DMS114 treated with DMSO at 0.1 percent for 48 hours (cell line): ENCODE results near the gene KNDC1.

Source experiments
- DNase-seq: peaks from one replicate; lab custom pipeline; 2025; ENCODE audit not compliant: unreplicated experiment; lab: John Stamatoyannopoulos, UW

KNDC1 gene

DNA sequence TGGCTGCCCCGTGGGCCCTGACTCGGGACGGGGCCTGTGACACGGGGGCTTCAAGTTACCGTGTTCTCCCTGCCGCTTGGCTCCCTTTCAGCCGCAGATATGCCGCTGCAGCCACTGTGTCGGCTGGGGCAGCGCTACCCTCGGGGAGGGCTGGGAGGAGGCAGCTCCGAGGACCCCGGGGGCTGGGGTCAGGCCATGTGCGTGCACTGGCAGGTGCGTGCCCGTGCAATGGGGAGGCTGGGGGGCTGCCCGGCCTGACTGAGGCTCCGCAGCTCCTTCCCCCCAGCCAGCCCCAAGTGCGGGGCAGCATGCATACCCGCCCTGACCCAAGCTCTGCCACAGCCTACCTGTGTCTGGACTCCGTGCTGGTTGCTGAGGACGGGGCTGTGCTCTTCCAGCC is 29.2 kb downstream of the KNDC1 start:
- no peak for DNase-seq

DNA sequence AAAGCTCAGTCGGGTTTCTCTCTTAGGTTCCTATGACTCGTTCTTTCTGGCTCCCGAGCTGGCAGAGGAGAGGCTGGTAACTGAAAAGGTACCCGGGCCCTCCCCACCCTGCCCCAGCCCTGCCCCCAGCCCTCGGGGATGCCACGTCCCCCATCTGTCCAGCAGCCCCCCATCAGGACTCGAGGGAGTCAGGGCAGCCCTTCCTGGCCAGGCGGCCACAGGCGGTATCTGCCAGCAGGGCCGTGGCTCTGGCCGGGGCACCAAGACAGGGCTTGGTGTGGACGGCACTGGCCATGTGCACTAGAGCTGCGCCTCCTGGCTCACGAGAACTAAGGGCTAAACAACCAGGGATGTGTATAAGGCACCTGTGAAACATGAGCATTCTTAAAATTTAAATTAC is 29.7 kb downstream of the KNDC1 start:
- no peak for DNase-seq

DNA sequence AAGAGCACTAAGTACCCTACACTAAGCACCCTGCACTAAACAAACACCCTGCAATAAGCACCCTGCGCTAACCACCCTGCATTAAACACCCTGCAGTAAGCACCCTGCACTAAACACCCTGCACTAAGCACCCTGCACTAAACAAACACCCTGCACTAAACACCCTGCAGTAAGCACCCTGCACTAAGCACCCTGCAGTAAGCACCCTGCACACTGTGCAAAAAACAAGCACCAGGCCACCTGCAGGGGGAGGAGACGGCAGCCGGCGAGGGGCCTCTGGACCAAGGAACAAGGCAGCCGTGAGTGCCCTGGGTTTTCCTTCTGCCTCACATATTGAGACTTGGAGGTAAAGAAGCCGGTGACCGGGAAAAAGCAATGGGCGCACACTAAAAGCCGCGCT is 30.2 kb downstream of the KNDC1 start:
- DNase-seq, result no peak

DNA sequence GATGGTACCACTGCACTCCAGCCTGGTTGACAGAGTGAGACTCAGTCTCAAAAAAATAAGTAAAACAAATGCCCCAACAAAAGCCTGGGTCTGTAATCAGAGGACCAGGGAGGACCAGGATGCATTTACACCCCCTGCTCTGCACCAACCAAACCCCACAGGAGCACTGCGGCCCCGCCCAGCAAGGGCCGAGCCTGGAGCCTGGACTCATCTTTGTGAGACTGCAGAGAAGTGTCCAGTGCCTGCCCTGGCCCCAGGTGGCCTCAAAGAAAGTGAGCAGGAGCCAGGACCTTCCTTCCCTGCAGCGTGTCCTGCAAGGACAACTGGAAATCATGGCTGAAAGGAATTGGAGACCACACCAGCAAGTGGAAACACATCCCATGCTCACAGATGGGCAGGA is 31.6 kb downstream of the KNDC1 start:
- DNase-seq, result no peak

DNA sequence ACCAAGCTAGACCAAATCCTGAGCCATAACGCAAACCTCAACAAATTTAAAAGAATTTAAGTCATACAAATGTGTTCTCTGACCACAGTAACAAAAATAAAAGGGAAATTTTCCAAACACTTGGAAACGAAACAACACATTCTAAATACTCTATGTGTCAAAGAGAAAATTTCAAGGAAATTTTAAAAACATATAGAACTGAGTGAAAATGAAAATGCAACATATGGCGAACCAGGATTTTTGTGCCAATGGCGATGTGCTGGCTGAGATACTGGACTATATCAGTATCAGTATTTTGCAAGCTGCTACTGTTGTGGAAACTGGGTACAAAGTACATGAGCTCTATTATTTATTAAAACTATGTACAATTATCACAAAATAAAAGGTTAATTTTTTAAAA is 34.1 kb downstream of the KNDC1 start:
- DNase-seq, result no peak

DNA sequence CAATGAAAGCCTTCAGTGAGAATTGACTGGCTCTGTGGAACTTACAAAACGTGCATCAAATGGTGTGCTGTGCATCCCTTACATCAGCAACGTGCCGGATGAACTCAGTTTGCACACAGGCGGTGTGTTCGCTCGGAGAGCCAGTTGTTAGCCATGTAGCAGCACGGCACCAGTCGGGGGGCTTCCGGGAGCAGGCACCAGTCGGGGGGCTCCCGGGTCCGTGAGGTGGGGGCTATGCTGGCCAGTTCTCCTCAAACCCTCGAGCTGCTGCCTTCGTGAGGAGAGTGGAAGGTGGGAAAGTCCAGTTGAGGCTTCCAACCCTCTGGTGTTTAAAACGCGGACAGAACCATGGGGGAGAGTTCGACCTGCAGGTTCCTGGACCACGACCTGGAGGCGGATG is 35.1 kb downstream of the KNDC1 start:
- no peak for DNase-seq

DNA sequence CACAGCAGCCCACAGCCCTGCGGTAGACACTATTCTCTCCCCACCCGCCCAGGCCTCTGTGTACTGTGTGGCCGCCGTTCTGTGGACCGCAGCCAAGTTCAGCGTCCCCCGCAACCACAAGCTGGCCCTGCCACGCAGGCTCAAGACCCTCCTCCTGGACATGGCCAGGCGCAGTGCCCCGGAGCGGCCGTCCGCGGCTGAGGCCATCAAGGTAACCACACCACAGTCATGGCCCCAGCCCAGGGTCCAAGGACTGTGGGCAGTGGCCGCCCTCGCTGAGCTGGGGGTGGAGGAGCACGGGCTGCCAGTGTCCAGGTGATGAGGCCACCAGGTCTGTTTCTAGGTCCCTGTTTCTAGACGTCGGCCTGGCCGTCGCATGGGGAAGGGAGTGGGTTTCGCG is 35.6 kb downstream of the KNDC1 start:
- DNase-seq, result no peak

DNA sequence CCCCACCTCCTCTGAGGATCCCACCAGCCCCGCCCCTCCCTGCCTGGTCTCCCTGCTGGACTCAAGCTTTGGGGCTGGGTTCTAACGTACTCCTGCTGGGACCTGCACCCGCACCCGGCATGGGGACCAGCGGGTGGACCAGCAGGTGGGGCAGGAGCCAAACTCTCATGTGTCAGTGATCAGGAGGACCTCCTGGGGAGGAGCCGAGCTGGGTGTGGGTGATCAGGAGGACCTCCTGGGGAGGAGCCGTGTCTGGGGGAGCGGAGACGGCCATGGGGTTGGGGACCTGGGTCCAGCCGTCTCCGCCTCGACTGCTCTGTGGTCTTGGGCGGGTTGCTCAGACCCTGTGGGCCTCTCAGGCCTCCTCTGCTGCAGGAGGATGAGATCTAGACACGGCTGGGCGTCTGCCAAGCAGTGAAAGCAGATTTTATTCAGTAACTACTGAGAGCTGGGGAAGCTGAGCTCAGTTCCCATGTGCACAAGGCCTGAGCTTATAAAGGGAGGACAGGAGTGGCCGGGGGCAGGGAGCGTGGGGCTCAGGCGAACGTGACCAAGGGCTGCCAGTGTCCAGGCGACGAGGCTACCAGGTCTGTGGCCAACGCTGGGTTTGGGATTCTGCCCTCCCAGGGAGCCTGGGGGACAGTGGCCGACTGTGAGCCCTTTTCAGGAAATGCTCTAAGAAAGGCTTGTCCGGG is 36.3 kb downstream of the KNDC1 start:
- no peak for DNase-seq

DNA sequence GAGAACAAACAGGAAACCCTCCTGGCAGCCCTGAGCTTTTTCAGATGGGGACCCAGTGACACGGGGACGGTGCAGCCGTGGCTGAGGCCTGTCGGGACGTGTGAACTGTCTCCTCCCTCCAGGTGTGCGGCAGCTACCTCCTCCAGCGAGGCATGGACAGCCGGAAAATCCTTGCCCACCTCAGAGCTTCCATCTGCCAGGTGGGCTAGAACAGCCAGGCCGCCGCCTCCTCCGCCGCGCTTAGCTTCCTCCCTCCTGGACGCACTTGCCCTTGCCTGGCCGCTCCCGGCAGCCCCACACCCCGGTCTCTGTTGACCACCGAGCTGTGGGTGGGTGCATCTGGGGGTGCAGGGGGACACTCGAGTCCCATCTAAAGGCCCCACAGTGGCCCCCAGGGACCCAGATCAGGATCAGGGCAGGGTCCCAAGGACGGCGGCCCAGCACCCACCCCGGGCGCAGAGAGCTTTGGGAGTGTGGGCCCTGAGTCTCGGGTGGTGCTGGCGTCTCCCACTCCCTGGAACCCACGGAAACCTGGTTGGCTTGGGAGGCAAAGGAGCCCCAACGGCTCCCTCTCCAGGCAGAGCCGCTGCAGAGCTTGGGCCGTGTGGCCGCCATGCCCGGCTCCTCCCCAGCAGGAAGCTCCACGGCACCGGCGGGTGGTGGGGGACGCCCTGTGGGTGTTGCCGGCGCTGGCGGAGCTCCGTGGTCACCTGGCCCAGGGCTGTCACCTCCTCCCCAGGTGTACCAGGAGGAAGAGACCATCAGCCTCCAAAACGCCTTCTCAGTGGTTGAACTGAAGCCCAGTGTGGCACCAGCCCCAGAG is 37.1 kb downstream of the KNDC1 start:
- DNase-seq, result no peak

DNA sequence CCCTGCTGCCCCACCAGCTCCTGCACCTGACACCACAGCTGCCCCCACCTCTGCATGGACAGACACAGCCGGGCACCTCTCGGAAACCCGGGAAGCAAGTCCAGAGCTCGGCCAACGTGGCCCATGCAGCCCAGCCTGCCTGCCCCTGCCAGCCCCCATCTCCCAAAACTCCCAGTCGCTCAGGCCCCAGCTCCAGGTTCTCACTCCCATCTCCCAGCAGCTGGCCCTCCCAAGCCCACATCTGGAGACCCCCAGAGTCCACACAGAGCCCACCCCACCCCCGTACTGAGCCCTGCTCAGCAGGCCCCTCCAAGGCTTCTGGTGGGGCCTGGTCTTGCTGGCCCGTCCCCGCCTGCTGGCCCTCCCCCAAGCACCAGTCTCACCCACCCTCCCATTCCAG is 37.8 kb downstream of the KNDC1 start:
- DNase-seq, result no peak

DNA sequence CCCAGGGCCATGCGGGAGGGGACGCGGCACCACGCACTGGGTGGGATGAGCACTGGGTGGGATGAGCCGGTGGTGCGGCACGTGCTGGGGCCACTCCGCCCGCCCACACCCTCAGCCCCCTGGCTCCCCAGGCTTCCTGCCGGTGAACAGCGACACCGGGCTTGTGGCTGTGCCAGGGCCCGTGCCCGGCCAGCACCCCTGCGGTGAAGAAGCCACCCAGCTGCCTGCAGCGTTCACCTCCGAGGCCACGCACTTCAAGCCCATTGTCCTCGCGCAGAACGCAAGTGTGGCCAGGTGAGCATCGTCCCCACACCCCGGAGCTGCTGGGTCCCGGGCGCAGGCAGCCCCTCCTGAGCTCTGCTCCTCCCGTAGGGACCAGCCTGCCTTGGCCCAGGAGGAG is 38.2 kb downstream of the KNDC1 start:
- no peak for DNase-seq

DNA sequence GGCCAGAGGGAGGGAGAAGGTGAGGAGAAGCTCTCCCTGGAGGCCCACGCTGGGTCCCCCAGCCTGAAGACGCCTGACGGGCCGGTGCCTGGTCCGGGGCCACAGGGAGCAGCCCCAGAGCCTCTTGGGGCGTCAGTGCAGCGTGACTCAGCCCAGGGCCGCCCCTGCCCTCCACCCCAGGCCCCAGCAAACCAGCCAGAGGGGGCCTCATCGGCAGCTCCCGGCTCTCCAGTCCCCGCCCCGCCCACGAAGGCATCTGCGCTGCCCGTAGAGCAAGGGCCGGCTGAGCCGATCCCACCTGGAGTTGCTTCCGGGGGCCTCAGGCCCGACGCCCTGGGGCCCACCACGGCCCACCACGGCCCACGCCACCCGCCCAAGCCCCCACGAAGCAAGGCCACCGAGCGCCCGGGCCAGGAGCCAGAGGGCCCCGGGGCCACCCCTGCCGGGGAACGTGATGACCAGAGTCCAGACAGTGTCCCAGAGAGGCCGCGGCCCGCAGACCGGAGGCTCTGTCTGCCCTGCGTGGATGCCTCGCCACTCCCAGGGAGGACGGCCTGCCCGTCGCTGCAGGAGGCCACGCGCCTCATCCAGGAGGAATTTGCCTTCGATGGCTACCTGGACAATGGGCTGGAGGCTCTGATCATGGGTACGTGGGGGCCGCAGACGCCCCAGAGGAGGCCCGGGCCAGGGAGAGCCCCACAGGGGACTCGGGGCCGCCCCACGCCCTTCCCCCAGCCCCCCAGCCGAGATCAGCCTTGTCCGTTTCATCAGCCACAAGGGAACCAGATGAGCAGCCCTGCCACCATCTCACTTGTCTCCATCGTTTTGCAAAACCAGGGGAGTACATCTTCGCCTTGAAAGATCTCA is 38.8 kb downstream of the KNDC1 start:
- DNase-seq, result no peak

DNA sequence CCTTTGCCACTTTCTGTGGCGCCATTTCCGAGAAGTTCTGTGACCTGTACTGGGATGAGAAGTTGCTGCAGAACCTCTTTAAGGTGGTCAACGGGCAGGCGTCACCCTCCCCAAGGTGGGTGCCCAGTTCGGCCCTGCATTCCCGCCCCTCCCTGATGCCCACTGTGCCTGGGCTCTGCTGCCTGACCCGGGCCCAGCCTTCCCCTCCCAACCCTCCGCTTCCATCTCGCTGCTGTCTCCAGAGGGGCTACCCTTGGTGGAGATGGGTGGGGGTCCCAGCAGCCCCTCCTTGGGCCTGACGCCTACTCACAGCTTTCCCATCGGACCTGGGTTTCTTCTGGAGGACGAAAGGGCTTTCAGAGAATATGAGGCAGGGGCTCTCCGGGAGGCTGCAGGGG is 39.5 kb downstream of the KNDC1 start:
- no peak for DNase-seq

DNA sequence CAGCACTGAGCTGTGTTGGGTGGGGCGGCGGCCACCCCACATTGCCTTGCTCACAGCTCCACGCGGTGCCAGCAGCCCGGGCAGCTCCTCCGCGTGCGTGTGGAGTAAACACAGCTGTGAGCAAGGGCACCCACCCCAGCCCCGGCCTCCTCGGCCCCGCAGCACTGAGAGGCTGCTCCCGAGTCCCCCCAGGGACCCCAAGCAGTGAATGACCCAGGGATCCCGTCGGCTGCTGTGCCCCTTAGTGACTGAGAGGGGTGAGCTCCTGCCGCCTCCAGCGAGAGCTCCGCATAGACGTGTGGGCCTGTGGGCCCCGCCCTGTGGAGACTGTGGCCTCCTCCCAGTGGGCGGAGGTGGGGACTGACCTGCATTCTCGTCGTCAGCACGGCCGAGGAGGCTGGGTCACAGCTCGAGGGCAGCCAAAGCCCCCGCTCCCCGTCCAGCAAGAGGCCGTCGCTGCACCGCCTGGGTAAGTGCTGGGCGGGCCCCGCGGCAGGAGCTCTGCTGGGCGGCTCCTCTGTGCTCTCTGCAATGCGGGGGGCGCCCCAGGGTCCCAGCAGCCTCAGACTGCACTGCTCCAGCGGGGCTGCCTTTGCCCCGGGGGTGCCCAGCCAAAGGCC is 40.1 kb downstream of the KNDC1 start:
- DNase-seq, result no peak

DNA sequence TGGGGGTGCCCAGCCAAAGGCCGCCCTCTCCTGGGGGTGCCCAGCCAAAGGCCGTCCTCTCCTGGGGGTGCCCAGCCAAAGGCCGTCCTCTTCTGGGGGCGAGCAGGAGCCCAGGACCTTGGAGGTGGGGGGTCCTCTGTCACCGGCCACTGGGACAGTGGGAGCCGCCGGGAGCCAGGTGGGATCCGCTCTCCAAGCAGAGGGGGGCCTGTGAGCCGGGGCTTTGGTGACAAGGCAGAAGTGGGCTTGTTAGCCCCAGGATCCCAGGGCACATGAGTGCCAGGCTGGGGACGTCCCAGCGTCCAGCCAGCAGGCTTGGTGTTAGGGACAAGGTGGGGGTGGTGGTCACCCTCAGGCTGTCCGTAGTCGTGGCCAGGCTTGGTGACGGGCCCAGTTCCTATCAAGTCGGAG is 40.6 kb downstream of the KNDC1 start:
- no peak for DNase-seq

DNA sequence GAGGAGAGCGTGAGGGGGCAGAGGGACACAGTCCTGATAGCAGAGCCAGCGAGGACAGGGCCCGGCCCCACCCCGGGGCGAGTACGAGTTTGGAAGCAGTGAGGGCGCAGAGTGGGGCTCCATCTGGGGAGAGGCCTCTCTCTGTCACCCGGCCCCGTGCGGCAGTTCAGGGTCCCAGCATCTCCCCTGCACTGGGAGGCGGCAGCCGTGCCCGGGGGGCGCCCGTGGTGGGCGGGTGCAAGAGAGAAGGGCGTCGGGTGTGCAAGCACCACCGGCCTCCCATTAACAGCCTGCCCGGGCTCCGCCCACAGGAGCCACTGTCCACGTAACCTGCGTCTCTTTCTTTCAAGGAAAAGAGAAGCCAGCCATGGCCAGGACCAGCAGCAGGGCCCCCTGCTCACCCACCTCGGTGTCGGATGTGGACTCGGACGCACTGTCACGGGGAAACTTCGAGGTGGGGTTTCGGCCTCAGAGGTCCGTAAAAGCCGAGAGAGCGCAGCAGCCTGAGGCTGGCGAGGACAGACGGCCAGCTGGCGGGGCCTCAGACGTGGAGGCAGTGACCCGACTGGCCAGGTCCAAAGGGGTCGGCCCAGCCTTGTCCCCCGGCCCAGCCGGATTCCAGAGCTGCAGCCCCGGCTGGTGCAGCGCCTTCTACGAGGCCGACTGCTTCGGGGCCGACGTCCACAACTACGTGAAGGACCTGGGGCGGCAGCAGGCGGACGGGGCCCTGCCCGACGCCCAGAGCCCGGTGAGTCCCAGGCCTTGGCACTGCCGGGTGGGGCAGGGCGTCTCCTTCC is 41.3 kb downstream of the KNDC1 start:
- DNase-seq, result no peak

DNA sequence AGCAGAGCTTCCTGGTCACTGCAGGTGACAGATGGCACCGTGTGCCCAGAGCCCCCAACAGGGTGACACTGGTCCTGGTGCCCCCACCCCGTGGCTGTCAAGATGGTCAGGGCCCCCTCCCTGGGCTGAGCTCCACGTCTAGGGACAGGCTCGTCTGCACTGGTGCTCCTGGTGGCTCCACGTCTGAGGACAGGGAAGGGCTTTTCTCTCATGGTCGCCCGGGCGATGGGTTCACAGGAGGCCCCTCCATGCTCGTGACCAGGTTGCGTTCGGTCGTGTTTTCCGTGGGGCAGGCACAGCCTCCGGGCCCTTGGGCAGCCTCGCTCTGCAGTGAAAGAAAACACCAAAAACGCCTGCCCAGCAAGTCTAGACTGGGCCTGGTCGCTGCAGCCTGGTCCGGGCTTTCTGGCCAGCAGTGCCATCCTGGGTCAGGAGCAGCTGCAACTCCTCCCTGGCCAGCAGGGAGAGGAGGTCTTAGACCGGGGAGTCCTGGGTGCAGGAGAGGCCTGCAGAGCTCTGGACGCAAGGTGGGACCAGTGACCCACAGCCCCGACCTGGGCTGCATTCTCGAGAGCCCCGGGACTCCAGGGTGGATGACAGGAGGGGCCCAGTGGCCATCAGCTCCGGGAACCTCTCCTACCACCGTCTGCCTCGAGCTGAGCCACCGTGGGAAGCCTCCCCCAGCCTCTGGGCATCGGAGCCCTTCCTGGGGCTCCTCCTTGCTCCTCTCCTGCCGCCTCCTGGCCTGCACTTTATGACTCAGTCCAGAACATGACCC is 42.1 kb downstream of the KNDC1 start:
- DNase-seq, result no peak

DNA sequence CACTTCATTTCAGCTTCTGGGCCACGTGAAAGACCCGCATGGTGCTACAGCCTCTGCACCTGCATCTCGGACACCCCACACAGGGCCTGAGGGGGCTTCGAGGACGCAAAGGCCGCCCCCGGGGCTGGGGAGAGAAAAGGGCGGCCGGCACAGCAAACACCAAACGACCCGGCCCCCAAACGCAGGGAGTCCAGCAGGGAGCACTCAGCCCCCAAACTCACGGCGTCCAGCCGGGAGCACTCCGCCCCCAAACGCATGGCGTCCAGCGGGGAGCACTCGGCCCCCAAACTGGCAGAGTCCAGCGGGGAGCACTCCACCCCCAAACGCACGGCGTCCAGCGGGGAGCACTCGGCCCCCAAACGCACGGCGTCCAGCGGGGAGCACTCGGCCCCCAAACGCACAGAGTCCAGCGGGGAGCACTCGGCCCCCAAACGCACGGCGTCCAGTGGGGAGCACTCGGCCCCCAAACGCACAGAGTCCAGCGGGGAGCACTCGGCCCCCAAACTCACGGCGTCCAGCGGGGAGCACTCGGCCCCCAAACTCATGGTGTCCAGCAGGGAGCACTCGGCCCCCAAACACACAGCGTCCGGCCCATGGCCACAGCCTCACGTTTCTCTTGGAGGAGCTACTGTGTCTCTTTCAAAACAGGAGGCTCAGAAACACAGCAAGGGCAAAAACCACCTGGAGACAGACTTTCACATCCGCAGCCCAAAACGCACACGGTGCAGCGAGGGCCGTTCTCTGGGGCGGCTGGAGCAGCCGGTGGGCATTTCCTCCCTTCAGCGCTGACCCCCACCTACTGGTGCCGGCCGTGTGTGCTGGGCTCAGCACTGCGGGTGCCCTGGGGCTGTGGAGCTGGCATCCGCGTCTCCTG is 43.0 kb downstream of the KNDC1 start:
- DNase-seq, result no peak
